Tibial artery (tissue), 4 donors: ENCODE data around the gene GSG1L.
"Not testable (repeated sequence)": the region's sequence is repeated elsewhere in the genome, so short reads cannot be mapped to it uniquely, and the experiment has no call there.

Experiments used
- DNase-seq, 2 donors: peaks; one replicate each; pipeline ENCODE4 v3.0.0-alpha.2; 2019
- H3K27ac ChIP-seq, 2 donors: fragments of 200-600 bp; sonication (generic) in 1 of 2; 1 replicate in 1 of 2; 2 replicates in 1 of 2; pipeline ENCODE4 v1.5.1; 2018 to 2019; ENCODE audit warnings: mild to moderate bottlenecking in 1 of 2
- H3K27me3 ChIP-seq, 2 donors: fragments of 200-600 bp; sonication (generic) in 1 of 2; one replicate each; pipeline versions ENCODE4 v1.5.1 to v1.6.0; 2016 to 2019
- H3K36me3 ChIP-seq, 3 donors: fragments of 200-600 bp; sonication (generic) in 2 of 3; one replicate each; pipeline ENCODE4 v1.5.1; 2016 to 2019; ENCODE audit warnings: mild to moderate bottlenecking in 2 of 3
- H3K4me1 ChIP-seq, 4 donors: fragments of 200-600 bp; sonication (generic) in 2 of 4; 1 replicate in 3 of 4; 2 replicates in 1 of 4; pipeline ENCODE4 v1.5.1; 2016 to 2019
- H3K4me3 ChIP-seq, 2 donors: fragments of 200-600 bp; sonication (generic) in 1 of 2; 1 replicate in 1 of 2; 2 replicates in 1 of 2; pipeline ENCODE4 v1.5.1; 2018 to 2019; ENCODE audit warnings: mild to moderate bottlenecking in 2 of 2
- H3K9me3 ChIP-seq, 3 donors: fragments of 200-600 bp; sonication (generic) in 1 of 3; one replicate each; pipeline ENCODE4 v1.5.1; 2016 to 2019
- intact Hi-C: fragments of 100-400 bp; cut with DNase I; formaldehyde crosslinking; loops from one replicate; pipeline ENCODE4 v1.15.0; 2023; ENCODE audit warnings: low total_unique reads
- TF ChIP-seq, protein P1 (sequence below), 2 experiments: fragments of 200-600 bp in 1 of 2; fragments of 450-650 bp in 1 of 2; IDR thresholded peaks; one replicate each; pipeline ENCODE4 v1.5.1; 2017 to 2019; ENCODE audit warnings: antibody characterized with exemption in 2 of 2, mild to moderate bottlenecking in 1 of 2, moderate library complexity in 1 of 2

The GSG1L gene

DNA sequence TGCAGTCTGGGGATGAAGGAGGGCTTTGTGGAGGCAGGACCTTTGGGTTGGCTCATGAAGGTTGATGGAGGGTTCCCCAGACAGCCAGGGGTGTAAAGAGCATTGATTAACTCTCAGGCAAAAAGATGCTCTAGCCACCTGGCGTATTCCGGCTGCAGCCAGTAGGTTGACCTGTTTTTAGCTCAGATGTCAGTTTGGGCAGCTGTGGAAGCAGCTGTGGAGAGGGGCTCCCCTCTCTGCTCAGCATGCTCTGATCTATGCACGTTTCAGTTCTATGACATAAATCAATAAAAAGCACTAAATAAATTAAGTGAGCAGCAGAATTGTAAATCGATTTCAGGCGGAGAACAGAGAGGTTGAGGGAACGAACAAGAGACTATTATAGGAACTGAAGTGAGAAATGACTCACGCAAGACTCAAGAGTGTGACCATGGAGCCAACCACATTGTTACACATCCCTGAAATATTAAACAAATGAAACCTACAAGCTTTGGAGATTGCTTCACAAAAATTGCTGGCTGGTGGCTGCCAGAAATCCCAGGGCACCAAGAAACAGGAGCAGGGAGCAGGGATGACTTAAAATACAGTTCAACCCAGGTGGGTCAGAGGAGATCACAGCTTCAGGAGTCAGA lies 111.9 kb downstream of the GSG1L start:
- no peaks in the 10 kb centered on the region for H3K36me3 ChIP-seq
- DNase-seq, result no peak
- no peaks in the 10 kb centered on the region for H3K27me3 ChIP-seq
- TF ChIP-seq, protein P1, sequence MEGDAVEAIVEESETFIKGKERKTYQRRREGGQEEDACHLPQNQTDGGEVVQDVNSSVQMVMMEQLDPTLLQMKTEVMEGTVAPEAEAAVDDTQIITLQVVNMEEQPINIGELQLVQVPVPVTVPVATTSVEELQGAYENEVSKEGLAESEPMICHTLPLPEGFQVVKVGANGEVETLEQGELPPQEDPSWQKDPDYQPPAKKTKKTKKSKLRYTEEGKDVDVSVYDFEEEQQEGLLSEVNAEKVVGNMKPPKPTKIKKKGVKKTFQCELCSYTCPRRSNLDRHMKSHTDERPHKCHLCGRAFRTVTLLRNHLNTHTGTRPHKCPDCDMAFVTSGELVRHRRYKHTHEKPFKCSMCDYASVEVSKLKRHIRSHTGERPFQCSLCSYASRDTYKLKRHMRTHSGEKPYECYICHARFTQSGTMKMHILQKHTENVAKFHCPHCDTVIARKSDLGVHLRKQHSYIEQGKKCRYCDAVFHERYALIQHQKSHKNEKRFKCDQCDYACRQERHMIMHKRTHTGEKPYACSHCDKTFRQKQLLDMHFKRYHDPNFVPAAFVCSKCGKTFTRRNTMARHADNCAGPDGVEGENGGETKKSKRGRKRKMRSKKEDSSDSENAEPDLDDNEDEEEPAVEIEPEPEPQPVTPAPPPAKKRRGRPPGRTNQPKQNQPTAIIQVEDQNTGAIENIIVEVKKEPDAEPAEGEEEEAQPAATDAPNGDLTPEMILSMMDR (IDR thresholded peaks at IDR 0.05), result no peak
- H3K27ac ChIP-seq, result no peak overlapping the region
- intact Hi-C loops, result no loop called here
- no peaks in the 10 kb centered on the region for H3K4me1 ChIP-seq
- H3K4me3 ChIP-seq, result no peak overlapping the region
- H3K9me3 ChIP-seq, result peaks cover 0 to 18% (median 14%) of the 10 kb centered on the region in 3 donors

DNA sequence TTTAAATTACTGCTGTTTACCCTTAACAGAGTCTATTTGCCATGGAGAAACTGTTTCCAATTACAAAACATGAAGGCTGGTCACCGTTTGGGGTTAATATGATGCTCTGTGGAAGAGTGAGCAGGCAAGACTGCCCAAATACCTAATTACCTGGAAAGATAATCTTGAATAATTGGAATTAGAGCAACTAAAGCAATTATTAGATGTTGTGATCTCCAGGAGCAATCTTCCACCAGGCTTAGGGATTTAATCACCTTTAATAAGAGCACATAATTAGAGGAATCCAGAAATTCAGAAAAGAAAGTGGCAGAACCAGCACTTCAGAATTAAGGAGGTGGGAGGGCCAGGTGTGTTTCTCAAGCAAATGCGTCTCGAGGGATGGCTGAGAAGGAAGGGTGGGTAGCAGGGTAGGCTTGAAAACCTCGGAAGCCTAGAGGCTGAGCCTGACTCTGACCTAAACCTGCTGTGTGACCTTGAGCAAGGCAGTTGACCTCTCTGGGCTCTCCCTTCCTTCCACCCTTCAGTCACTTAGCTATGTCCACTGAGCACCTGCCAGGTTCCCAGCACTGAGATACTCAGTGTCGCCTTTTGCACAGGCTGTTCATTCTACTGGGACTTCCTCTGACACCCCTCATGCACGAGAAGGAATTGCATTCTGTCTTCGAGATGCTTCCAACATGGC lies 113.2 kb downstream of the GSG1L start:
- H3K27ac ChIP-seq, result no peak overlapping the region
- intact Hi-C loops, result no loop called here
- DNase-seq, result no peak
- TF ChIP-seq, protein P1 (IDR thresholded peaks at IDR 0.05), result no peak
- H3K4me3 ChIP-seq, result no peak overlapping the region
- no peaks in the 10 kb centered on the region for H3K36me3 ChIP-seq
- H3K9me3 ChIP-seq, result peaks cover 0 to 9% (median 1%) of the 10 kb centered on the region in 3 donors
- no peaks in the 10 kb centered on the region for H3K4me1 ChIP-seq
- H3K27me3 ChIP-seq, result no peaks in the 10 kb centered on the region

DNA sequence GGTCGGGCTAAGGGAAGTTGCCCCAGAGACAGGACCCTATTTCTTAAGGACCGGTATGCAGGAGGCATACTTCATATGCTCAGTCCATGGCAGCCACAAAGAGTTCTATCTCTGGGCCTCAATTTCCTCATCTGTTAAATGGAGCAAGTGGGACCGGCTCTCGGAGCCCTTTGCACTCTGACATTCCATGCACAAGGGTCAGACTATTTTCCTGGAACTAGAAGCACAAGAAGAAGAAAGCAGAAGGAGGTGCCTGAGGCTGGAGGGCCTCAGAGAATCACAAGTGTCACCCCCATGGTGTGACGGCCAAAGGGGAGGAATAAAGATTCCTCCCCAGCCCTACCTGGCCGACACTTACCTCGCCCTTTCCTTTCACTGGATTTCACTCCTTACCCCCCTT lies 115.8 kb downstream of the GSG1L start:
- intact Hi-C loops, result no loop called here
- H3K27ac ChIP-seq, result no peak overlapping the region
- H3K9me3 ChIP-seq, result no peaks in the 10 kb centered on the region
- H3K4me3 ChIP-seq, result no peak overlapping the region
- H3K36me3 ChIP-seq, result no peaks in the 10 kb centered on the region
- H3K27me3 ChIP-seq, result no peaks in the 10 kb centered on the region
- no peaks in the 10 kb centered on the region for H3K4me1 ChIP-seq
- DNase-seq, result no peak
- TF ChIP-seq, protein P1 (IDR thresholded peaks at IDR 0.05), result no peak

DNA sequence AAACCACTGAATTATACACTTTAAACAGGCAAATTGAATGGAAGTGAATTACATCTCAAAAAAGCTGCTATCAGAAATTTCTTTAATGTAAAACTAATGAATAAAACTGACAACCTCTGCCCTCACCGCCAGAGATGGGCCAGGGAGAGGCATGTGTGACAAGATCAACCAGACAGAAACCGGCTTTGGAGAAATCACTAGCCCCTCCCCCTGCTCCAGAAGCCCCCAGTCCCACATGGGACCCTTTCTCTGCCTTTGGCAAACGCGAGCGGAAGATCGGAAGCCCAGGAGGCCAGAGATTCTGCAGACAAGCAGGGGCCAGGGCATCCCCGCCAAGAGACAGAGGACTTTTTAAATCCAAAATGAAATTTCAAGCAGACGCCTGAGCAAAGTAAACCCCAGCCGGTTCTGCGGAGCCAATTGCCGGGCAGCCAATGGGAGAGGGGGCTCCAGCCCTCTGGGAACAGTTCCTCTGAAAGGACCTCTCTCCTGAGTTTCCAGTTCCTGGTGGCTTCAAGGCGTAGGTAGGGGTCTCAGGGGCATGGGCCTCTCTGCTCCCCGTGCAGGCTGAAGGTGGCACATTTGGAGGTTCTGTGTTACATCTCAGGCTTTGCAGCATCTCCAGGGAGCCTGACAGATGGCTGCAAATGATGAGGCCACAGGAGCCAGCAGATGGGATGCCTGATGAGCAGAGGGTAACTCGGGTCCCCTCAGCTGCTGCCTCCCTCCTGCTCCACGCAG lies 118.1 kb downstream of the GSG1L start:
- DNase-seq, result no peak
- H3K27ac ChIP-seq, result no peak overlapping the region
- H3K4me1 ChIP-seq, result no peaks in the 10 kb centered on the region
- H3K4me3 ChIP-seq, result no peak overlapping the region
- no peaks in the 10 kb centered on the region for H3K36me3 ChIP-seq
- TF ChIP-seq, protein P1 (IDR thresholded peaks at IDR 0.05), result no peak
- H3K9me3 ChIP-seq, result no peaks in the 10 kb centered on the region
- no peaks in the 10 kb centered on the region for H3K27me3 ChIP-seq
- intact Hi-C loops, result no loop called here

DNA sequence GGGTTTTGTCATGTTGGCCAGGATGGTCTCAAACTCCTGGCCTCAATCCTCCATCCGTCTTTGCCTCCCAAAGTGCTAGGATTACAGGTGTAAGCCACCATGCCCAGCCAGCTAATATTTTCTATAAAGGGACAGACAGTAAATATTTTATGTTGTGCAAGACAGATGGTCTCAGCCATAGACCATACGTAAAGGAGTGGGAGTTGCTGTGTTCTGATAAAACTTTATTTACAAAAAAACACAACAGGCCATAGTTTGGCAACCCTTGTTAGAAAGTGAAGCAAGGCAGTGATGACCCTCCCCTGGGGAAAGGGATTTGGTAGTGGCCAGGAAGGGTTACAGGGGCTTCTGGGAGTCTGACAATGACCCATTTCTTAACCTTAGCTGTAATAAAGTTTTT lies 119.7 kb downstream of the GSG1L start:
- intact Hi-C loops, result no loop called here
- Histone ChIP-seq H3K36me3 (no peaks in the 10 kb centered on the region), H3K27ac (no peak overlapping the region), H3K4me1 (no peaks in the 10 kb centered on the region), H3K27me3 (no peaks in the 10 kb centered on the region), H3K9me3 (no peaks in the 10 kb centered on the region), H3K4me3 (no peak overlapping the region)
- TF ChIP-seq, protein P1 (IDR thresholded peaks at IDR 0.05), result no peak
- no peak for DNase-seq

DNA sequence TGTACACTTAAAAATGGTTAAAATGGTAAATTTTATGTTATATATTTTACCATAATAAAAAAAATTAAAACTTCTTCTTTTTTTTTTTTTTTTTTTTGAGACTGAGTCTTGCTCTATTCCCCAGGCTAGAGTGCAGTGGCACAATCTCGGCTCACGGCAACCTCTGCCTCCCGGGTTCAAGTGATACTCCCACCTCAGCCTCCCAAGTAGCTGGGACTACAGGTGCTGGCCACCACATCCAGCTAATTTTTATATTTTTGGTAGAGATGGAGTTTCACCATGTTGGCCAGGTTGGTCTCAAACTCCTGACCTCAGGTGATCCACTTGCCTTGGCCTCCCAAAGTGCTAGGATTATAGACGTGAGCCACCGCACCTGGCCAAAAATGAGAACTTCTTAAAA lies 121.4 kb downstream of the GSG1L start:
- H3K27me3 ChIP-seq, intact Hi-C loops, H3K9me3 ChIP-seq: not testable (repeated sequence)

More for the DNA sequence above, 121.4 kb downstream of the GSG1L start:
- not testable (repeated sequence) for H3K4me1 ChIP-seq, H3K4me3 ChIP-seq, H3K36me3 ChIP-seq, H3K27ac ChIP-seq, DNase-seq
